Lung (tissue), 12 donors: ENCODE measurements around the gene RIN3. TPM values are rescaled to one million over a fixed set of nuclear protein-coding genes. Genes with fewer than 3 reads are reported as not detected.

Source experiments
- ATAC-seq: fragments of 200-7000 bp; cut with Tn5 transposase; one replicate; pipeline ENCODE4 v1.9.1; 2020; ENCODE audit warnings: moderate number of reproducible peaks; ENCODE audit not compliant: insufficient read depth, low FRiP score
- DNase-seq, 3 donors: peaks; one replicate each; pipeline ENCODE4 v3.0.0-alpha.2; 2013 to 2017
- H3K27ac ChIP-seq, 2 donors: one replicate each; pipeline ENCODE4 v1.5.1; 2013; ENCODE audit warnings: mild to moderate bottlenecking in 2 of 2, moderate library complexity in 2 of 2, control low read depth in 1 of 2, inconsistent platforms in 1 of 2, low read depth in 1 of 2, low read length in 1 of 2
- H3K27me3 ChIP-seq, 3 donors: one replicate each; pipeline ENCODE4 v1.5.1; 2013; ENCODE audit warnings: low read length in 2 of 3; ENCODE audit not compliant: control insufficient read depth in 3 of 3, insufficient read depth in 3 of 3
- H3K36me3 ChIP-seq, 4 donors: one replicate each; pipeline ENCODE4 v1.5.1; 2013; ENCODE audit warnings: low read length in 4 of 4, mild to moderate bottlenecking in 1 of 4, moderate library complexity in 1 of 4; ENCODE audit not compliant: control insufficient read depth in 4 of 4, insufficient read depth in 4 of 4
- H3K4me1 ChIP-seq, 5 donors: one replicate each; pipeline ENCODE4 v1.5.1; 2013; ENCODE audit warnings: low read length in 5 of 5, mild to moderate bottlenecking in 2 of 5, moderate library complexity in 1 of 5; ENCODE audit not compliant: control insufficient read depth in 5 of 5, insufficient read depth in 5 of 5
- H3K4me3 ChIP-seq: one replicate; pipeline ENCODE4 v1.5.1; 2013; ENCODE audit warnings: mild to moderate bottlenecking, control low read depth, moderate library complexity
- H3K9ac ChIP-seq, 2 donors: one replicate each; pipeline ENCODE4 v1.5.1; 2013; ENCODE audit warnings: low read length in 2 of 2, control low read depth in 1 of 2; ENCODE audit not compliant: insufficient read depth in 1 of 2
- H3K9me3 ChIP-seq, 4 donors: one replicate each; pipeline ENCODE4 v1.5.1; 2013; ENCODE audit warnings: low read length in 3 of 4, mild to moderate bottlenecking in 1 of 4, moderate library complexity in 1 of 4; ENCODE audit not compliant: control insufficient read depth in 4 of 4, insufficient read depth in 3 of 4
- WGBS, 2 donors: extraction: QIAGEN DNeasy Blood & Tissue Kit; methylation state at CpG; one replicate each; pipeline ENCODE4 v1.1.7; 2013; 5-methylcytosine and 5-hydroxymethylcytosine counted together
- polyA plus RNA-seq, 2 donors: library from polyadenylated mRNA; stranded (reverse); fragments of 200-250 nt; gene quantifications; one replicate each; pipeline ENCODE4 v1.2.1, GENCODE V29; 2013
- total RNA-seq, 2 donors: library from RNA; depleted of rRNA in 1 of 2; stranded (reverse); fragments of >200 nt in 1 of 2; gene quantifications; one replicate each; pipeline ENCODE4 v1.2.1, GENCODE V29; 2014 to 2021
- TF ChIP-seq, protein P1 (sequence below): IDR thresholded peaks from 2 replicates; pipeline ENCODE4 v1.5.1; 2012; ENCODE audit warnings: mild to moderate bottlenecking; ENCODE audit errors: control extremely low read depth, extremely low read depth
- donor health status: control.
- donor health status: control.
- donor health status: Bipolar disorder and iron deficiency.
- donor health status: healthy.
- donor health status: DM: yes; HTN: yes; CAD: no.

Gene RIN3
- total and polyA plus RNA-seq, 4 donors: 19.3 to 55.5 (median 40.2) TPM

DNA sequence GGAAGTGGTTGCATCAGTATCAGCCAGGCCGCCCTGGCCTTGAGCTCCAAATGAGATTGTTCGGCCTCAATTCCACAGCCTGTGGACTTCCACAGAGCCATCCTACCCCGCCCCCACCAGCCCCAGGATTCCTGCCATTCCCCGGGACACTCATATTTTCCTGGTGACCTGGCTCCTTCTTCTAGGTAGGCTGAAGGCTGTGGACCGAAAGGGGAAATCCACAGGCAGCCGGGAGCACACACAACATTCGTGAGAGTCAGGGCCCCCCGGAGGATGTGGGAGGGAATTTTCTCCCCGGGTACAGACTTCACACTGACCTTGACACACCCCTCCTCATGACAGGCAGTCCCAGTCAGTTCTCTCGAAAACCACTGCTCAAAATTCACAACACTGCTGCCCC, 39.9 kb downstream of the RIN3 start:
- TF ChIP-seq, protein P1, sequence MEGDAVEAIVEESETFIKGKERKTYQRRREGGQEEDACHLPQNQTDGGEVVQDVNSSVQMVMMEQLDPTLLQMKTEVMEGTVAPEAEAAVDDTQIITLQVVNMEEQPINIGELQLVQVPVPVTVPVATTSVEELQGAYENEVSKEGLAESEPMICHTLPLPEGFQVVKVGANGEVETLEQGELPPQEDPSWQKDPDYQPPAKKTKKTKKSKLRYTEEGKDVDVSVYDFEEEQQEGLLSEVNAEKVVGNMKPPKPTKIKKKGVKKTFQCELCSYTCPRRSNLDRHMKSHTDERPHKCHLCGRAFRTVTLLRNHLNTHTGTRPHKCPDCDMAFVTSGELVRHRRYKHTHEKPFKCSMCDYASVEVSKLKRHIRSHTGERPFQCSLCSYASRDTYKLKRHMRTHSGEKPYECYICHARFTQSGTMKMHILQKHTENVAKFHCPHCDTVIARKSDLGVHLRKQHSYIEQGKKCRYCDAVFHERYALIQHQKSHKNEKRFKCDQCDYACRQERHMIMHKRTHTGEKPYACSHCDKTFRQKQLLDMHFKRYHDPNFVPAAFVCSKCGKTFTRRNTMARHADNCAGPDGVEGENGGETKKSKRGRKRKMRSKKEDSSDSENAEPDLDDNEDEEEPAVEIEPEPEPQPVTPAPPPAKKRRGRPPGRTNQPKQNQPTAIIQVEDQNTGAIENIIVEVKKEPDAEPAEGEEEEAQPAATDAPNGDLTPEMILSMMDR: no peak
- 51 to 58% methylated on average over 10 of the region's 10 CpGs for WGBS, 2 donors
- DNase-seq (no peak), ATAC-seq (no peak)
- Histone ChIP-seq H3K36me3 (peaks cover 0 to 12% (median 10%) of the 10 kb centered on the region in 4 donors), H3K4me1 (peaks cover 0 to 27% (median 13%) of the 10 kb centered on the region in 5 donors), H3K27me3 (no peaks in the 10 kb centered on the region), H3K9ac (no peak overlapping the region), H3K4me3 (no peak overlapping the region), H3K9me3 (no peaks in the 10 kb centered on the region), H3K27ac (no peak overlapping the region)

DNA sequence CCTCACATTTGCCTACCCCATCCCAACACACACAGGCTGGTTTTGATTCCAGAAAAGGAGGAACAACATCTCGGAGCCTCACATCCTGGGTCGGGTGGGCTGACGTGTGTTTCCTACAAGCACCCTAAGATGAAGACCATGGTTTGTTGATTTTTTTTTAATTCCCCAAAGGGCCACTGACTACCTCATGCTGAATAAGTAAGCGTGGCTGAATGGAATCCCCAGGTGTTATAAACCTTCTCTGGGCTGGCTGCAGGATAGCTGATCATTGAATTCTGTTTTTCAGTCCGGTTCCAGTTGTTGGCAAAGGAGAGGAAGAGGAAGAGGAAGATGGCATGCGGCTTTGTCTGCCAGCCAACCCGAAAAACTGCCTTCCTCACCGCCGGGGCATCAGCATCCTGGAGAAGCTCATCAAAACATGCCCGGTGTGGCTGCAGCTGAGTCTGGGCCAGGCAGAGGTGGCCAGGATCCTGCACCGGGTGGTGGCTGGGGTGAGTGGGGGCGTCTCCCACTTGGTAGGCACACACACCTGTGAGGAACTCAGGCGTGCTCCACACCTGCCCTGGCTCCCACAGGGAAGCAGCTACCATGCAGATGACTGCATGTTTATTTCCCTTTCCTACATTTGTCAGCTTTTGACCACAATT, 42.0 kb downstream of the RIN3 start:
- Histone ChIP-seq H3K27ac (no peak overlapping the region), H3K9ac (no peak overlapping the region), H3K27me3 (no peaks in the 10 kb centered on the region), H3K4me3 (no peak overlapping the region), H3K36me3 (peaks cover 0 to 20% (median 16%) of the 10 kb centered on the region in 4 donors), H3K4me1 (peaks cover 0 to 13% (median 0%) of the 10 kb centered on the region in 5 donors), H3K9me3 (no peaks in the 10 kb centered on the region)
- 26 to 60% methylated on average over 13 of the region's 13 CpGs for WGBS, 2 donors
- no peak for DNase-seq
- ATAC-seq: no peak
- TF ChIP-seq, protein P1: no peak

DNA sequence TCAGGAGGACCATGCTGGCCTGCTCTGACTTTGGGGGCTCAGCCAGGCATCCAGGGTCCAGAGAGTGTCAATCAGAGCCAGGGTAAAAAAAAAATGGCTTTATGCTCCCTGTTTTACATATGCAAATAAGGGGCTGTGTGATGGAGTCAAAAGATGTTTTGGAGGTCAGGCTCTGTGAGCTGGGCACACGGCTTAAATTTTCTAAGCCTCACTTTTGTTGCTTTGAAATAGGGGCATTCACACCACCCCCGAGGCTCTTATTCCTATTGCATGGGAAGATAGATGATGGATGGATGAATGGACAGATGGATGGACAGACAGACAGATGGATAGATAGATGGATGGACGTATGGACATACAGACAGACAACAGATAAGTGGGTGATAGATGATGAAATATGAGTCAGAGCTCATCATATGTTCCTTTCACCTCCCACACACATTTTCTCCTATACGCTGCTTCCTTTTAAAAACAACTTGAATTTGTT, 42.7 kb downstream of the RIN3 start:
- Histone ChIP-seq H3K27me3 (no peaks in the 10 kb centered on the region), H3K4me1 (peaks cover 0 to 13% (median 0%) of the 10 kb centered on the region in 5 donors), H3K9me3 (no peaks in the 10 kb centered on the region), H3K4me3 (no peak overlapping the region), H3K36me3 (peaks cover 0 to 19% (median 16%) of the 10 kb centered on the region in 4 donors), H3K9ac (no peak overlapping the region), H3K27ac (no peak overlapping the region)
- TF ChIP-seq, protein P1: no peak
- WGBS, 2 donors: 83 to 85% methylated on average over 4 of the region's 4 CpGs
- ATAC-seq (no peak), DNase-seq (no peak)
